ENCODE results near the gene EDEM3.
"Not testable (repeated sequence)": the region's sequence is repeated elsewhere in the genome, so short reads cannot be mapped to it uniquely, and the experiment has no call there.

The EDEM3 gene

GRCh38 chr1:184698016-184698415 is 56.6 kb downstream of the EDEM3 start:
- no peak overlapping the region for H3K4me3 ChIP-seq (ENCODE audit: low read length in 2 of 2)
- H3K27me3 ChIP-seq (ENCODE audit: control insufficient read depth in 1 of 2, insufficient read depth in 2 of 2, low read length in 2 of 2), result no peaks in the 10 kb centered on the region
- no peak overlapping the region for H3K27ac ChIP-seq (ENCODE audit: low read length)
- no peak overlapping the region for H3K9ac ChIP-seq (ENCODE audit: low read length in 2 of 2)
- no peaks in the 10 kb centered on the region for H3K9me3 ChIP-seq (ENCODE audit: control insufficient read depth in 2 of 2, low read length in 2 of 2)
- H3K36me3 ChIP-seq (ENCODE audit: control insufficient read depth in 2 of 2, insufficient read depth in 2 of 2, low read length in 2 of 2), result peaks cover 9 to 15% of the 10 kb centered on the region in 2 donors
- H3K4me1 ChIP-seq (ENCODE audit: control insufficient read depth, insufficient read depth, low read length), result no peaks in the 10 kb centered on the region

- no peaks in the 10 kb centered on the region for H3K9me3 ChIP-seq (ENCODE audit: control insufficient read depth in 2 of 2, low read length in 2 of 2)
- H3K4me1 ChIP-seq (ENCODE audit: control insufficient read depth, insufficient read depth, low read length), result no peaks in the 10 kb centered on the region
- no peak overlapping the region for H3K9ac ChIP-seq (ENCODE audit: low read length in 2 of 2)
- H3K4me3 ChIP-seq (ENCODE audit: low read length in 2 of 2), result no peak overlapping the region
- peaks cover 2 to 7% of the 10 kb centered on the region in 2 donors for H3K36me3 ChIP-seq (ENCODE audit: control insufficient read depth in 2 of 2, insufficient read depth in 2 of 2, low read length in 2 of 2)
- no peak overlapping the region for H3K27ac ChIP-seq (ENCODE audit: low read length)
- no peaks in the 10 kb centered on the region for H3K27me3 ChIP-seq (ENCODE audit: control insufficient read depth in 1 of 2, insufficient read depth in 2 of 2, low read length in 2 of 2)
These were observed 58.3 kb downstream of the EDEM3 start for GRCh38 chr1:184696403-184696802.

- Histone ChIP-seq H3K9ac (ENCODE audit: low read length in 2 of 2) (no peak overlapping the region), H3K27me3 (ENCODE audit: control insufficient read depth in 1 of 2, insufficient read depth in 2 of 2, low read length in 2 of 2) (no peaks in the 10 kb centered on the region), H3K27ac (ENCODE audit: low read length) (no peak overlapping the region), H3K9me3 (ENCODE audit: control insufficient read depth in 2 of 2, low read length in 2 of 2) (no peaks in the 10 kb centered on the region), H3K36me3 (ENCODE audit: control insufficient read depth in 2 of 2, insufficient read depth in 2 of 2, low read length in 2 of 2) (peaks cover 2 to 6% of the 10 kb centered on the region in 2 donors), H3K4me3 (ENCODE audit: low read length in 2 of 2) (no peak overlapping the region), H3K4me1 (ENCODE audit: control insufficient read depth, insufficient read depth, low read length) (no peaks in the 10 kb centered on the region)
These were observed 59.6 kb downstream of the EDEM3 start for GRCh38 chr1:184695023-184695422.

DNA sequence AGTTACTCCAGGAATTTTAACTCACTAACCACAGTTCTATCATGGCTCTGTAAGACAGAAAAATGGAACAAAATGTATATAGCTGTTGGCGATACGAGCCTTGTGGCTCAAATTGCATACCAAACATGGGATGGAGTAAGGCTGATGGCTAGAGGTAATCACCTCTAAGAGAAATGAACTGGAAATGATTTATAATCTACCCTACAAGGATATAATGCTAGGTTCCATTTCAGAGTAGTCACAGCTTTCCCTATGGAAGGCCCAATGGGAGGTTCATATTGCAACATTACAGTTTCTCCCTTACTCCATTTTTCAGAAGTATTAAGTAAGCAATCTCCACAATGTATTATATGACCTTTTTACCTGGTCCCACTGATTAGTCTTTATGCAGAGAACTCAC is 61.6 kb downstream of the EDEM3 start:
- Histone ChIP-seq H3K36me3 (ENCODE audit: control insufficient read depth in 2 of 2, insufficient read depth in 2 of 2, low read length in 2 of 2) (peaks cover 2 to 6% of the 10 kb centered on the region in 2 donors), H3K9me3 (ENCODE audit: control insufficient read depth in 2 of 2, low read length in 2 of 2) (no peaks in the 10 kb centered on the region), H3K9ac (ENCODE audit: low read length in 2 of 2) (no peak overlapping the region), H3K27ac (ENCODE audit: low read length) (no peak overlapping the region), H3K4me1 (ENCODE audit: control insufficient read depth, insufficient read depth, low read length) (no peaks in the 10 kb centered on the region), H3K27me3 (ENCODE audit: control insufficient read depth in 1 of 2, insufficient read depth in 2 of 2, low read length in 2 of 2) (no peaks in the 10 kb centered on the region), H3K4me3 (ENCODE audit: low read length in 2 of 2) (no peak overlapping the region)

- H3K9ac ChIP-seq (ENCODE audit: low read length in 2 of 2), result no peak overlapping the region
- no peaks in the 10 kb centered on the region for H3K4me1 ChIP-seq (ENCODE audit: control insufficient read depth, insufficient read depth, low read length)
- H3K36me3 ChIP-seq (ENCODE audit: control insufficient read depth in 2 of 2, insufficient read depth in 2 of 2, low read length in 2 of 2), result peaks cover 2 to 6% of the 10 kb centered on the region in 2 donors
- no peak overlapping the region for H3K27ac ChIP-seq (ENCODE audit: low read length)
- H3K4me3 ChIP-seq (ENCODE audit: low read length in 2 of 2), result no peak overlapping the region
- no peaks in the 10 kb centered on the region for H3K9me3 ChIP-seq (ENCODE audit: control insufficient read depth in 2 of 2, low read length in 2 of 2)
- no peaks in the 10 kb centered on the region for H3K27me3 ChIP-seq (ENCODE audit: control insufficient read depth in 1 of 2, insufficient read depth in 2 of 2, low read length in 2 of 2)
These were observed 62.8 kb downstream of the EDEM3 start for GRCh38 chr1:184691719-184692324.

DNA sequence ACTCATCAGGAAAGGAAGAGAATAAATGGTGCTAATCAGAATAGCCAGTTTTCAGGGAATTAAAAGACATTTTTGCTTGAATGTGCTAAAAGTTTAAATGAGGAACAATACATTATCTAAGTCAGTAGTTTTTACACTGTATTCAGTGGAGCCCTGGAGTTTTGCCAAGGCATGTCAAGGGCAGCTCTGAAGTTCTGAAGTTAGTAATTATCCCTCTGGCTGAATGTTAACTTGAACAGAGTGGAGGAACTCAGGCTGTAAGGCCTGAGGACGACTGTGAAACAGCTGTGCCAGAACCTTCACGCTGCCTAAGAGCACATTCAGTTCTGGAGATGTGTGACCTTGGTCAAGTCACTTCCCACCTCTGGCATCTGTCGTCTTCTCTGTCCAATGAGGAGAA is 68.1 kb downstream of the EDEM3 start:
- Histone ChIP-seq H3K9ac (ENCODE audit: low read length in 2 of 2) (no peak overlapping the region), H3K27me3 (ENCODE audit: control insufficient read depth in 1 of 2, insufficient read depth in 2 of 2, low read length in 2 of 2) (no peaks in the 10 kb centered on the region), H3K4me1 (ENCODE audit: control insufficient read depth, insufficient read depth, low read length) (no peaks in the 10 kb centered on the region), H3K27ac (ENCODE audit: low read length) (no peak overlapping the region), H3K36me3 (ENCODE audit: control insufficient read depth in 2 of 2, insufficient read depth in 2 of 2, low read length in 2 of 2) (no peaks in the 10 kb centered on the region), H3K9me3 (ENCODE audit: control insufficient read depth in 2 of 2, low read length in 2 of 2) (no peaks in the 10 kb centered on the region), H3K4me3 (ENCODE audit: low read length in 2 of 2) (no peak overlapping the region)

- H3K4me1 ChIP-seq (ENCODE audit: control insufficient read depth, insufficient read depth, low read length), result no peaks in the 10 kb centered on the region
- no peak overlapping the region for H3K4me3 ChIP-seq (ENCODE audit: low read length in 2 of 2)
- no peak overlapping the region for H3K9ac ChIP-seq (ENCODE audit: low read length in 2 of 2)
- peaks cover 0 to 2% of the 10 kb centered on the region in 2 donors for H3K9me3 ChIP-seq (ENCODE audit: control insufficient read depth in 2 of 2, low read length in 2 of 2)
- no peak overlapping the region for H3K27ac ChIP-seq (ENCODE audit: low read length)
- no peaks in the 10 kb centered on the region for H3K27me3 ChIP-seq (ENCODE audit: control insufficient read depth in 1 of 2, insufficient read depth in 2 of 2, low read length in 2 of 2)
- H3K36me3 ChIP-seq (ENCODE audit: control insufficient read depth in 2 of 2, insufficient read depth in 2 of 2, low read length in 2 of 2), result no peaks in the 10 kb centered on the region
These were observed 69.5 kb downstream of the EDEM3 start for GRCh38 chr1:184685116-184685515.

DNA sequence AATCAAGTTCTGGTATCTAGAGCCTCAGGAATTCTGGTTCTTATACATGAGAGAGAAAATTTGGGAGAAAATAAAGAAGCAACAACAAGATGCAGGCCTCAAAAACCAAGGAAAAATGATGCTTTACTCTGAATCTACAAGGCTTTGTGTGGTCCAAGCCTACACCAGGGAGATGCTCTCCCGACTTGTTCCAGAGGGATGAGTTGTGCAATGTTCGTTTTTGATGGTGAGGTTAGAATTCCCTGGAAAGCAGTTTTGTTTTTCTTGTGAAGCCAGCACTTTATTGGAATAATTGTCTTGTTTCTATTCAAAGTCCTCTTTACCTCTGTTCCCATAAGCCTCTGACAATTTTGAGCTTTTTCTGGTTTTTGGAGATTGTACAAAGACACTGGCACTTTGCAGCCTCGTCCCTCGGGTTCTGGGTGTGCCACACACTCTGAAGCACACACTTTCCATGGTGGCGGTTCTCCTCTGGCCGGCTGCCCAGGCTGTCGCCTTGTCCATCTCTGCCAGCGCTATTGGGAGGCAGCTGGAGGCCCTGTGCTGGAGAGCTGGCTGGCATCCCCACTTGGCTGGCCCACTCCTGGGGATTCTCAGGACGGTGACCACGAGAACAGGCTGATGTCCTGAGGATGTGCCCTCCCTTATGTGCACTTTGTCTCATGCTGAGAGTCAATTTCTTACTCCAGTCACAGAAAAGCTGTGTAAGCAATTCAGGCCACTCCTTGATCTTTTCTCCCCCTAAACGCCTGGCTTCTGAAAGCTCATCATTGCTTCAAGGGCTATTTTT is 70.2 kb downstream of the EDEM3 start:
- no peak overlapping the region for H3K4me3 ChIP-seq (ENCODE audit: low read length in 2 of 2)
- H3K9ac ChIP-seq (ENCODE audit: low read length in 2 of 2), result no peak overlapping the region
- H3K36me3 ChIP-seq (ENCODE audit: control insufficient read depth in 2 of 2, insufficient read depth in 2 of 2, low read length in 2 of 2), result no peaks in the 10 kb centered on the region
- no peak overlapping the region for H3K27ac ChIP-seq (ENCODE audit: low read length)
- H3K9me3 ChIP-seq (ENCODE audit: control insufficient read depth in 2 of 2, low read length in 2 of 2), result peaks cover 0 to 2% of the 10 kb centered on the region in 2 donors
- H3K27me3 ChIP-seq (ENCODE audit: control insufficient read depth in 1 of 2, insufficient read depth in 2 of 2, low read length in 2 of 2), result no peaks in the 10 kb centered on the region
- no peaks in the 10 kb centered on the region for H3K4me1 ChIP-seq (ENCODE audit: control insufficient read depth, insufficient read depth, low read length)

- no peaks in the 10 kb centered on the region for H3K36me3 ChIP-seq (ENCODE audit: control insufficient read depth in 2 of 2, insufficient read depth in 2 of 2, low read length in 2 of 2)
- peaks cover 0 to 2% of the 10 kb centered on the region in 2 donors for H3K9me3 ChIP-seq (ENCODE audit: control insufficient read depth in 2 of 2, low read length in 2 of 2)
These were observed 71.7 kb downstream of the EDEM3 start for GRCh38 chr1:184682956-184683355.

GRCh38 chr1:184680611-184681225 is 73.9 kb downstream of the EDEM3 start:
- H3K9me3 ChIP-seq (ENCODE audit: control insufficient read depth in 2 of 2, low read length in 2 of 2); H3K27ac ChIP-seq (ENCODE audit: low read length); H3K27me3 ChIP-seq (ENCODE audit: control insufficient read depth in 1 of 2, insufficient read depth in 2 of 2, low read length in 2 of 2); H3K4me1 ChIP-seq (ENCODE audit: control insufficient read depth, insufficient read depth, low read length); H3K9ac ChIP-seq (ENCODE audit: low read length in 2 of 2); H3K36me3 ChIP-seq (ENCODE audit: control insufficient read depth in 2 of 2, insufficient read depth in 2 of 2, low read length in 2 of 2); H3K4me3 ChIP-seq (ENCODE audit: low read length in 2 of 2): not testable (repeated sequence)

More at GRCh38 chr1:184682956-184683355, 71.7 kb downstream of the EDEM3 start:
- Histone ChIP-seq H3K4me1 (ENCODE audit: control insufficient read depth, insufficient read depth, low read length) (no peaks in the 10 kb centered on the region), H3K4me3 (ENCODE audit: low read length in 2 of 2) (no peak overlapping the region), H3K27ac (ENCODE audit: low read length) (no peak overlapping the region), H3K9ac (ENCODE audit: low read length in 2 of 2) (no peak overlapping the region), H3K27me3 (ENCODE audit: control insufficient read depth in 1 of 2, insufficient read depth in 2 of 2, low read length in 2 of 2) (no peaks in the 10 kb centered on the region)

DNA sequence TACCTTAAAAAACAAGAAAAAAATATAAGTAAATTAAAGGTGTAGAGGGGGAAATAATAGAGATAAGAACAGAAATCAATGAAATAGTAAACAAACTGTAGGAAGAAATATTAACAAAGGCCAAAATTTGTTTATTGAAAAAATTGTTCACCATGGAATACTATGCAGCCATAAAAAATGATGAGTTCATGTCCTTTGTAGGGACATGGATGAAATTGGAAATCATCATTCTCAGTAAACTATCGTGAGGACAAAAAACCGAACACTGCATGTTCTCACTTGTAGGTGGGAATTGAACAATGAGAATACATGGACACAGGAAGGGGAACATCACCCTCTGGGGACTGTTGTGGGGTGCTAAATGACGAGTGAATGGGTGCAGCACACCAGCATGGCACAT is 75.2 kb downstream of the EDEM3 start:
- not testable (repeated sequence) for H3K36me3 ChIP-seq (ENCODE audit: control insufficient read depth in 2 of 2, insufficient read depth in 2 of 2, low read length in 2 of 2); H3K9ac ChIP-seq (ENCODE audit: low read length in 2 of 2); H3K9me3 ChIP-seq (ENCODE audit: control insufficient read depth in 2 of 2, low read length in 2 of 2); H3K27me3 ChIP-seq (ENCODE audit: control insufficient read depth in 1 of 2, insufficient read depth in 2 of 2, low read length in 2 of 2); H3K27ac ChIP-seq (ENCODE audit: low read length); H3K4me3 ChIP-seq (ENCODE audit: low read length in 2 of 2); H3K4me1 ChIP-seq (ENCODE audit: control insufficient read depth, insufficient read depth, low read length)

Data from stomach smooth muscle (tissue), 2 donors.